Activated CD4-positive, alpha-beta memory T cell treated with anti-CD3 and anti-CD28 coated beads for 36 hours (primary cell): ENCODE measurements around the gene PAGE1. TPM values are rescaled to one million over a fixed set of nuclear protein-coding genes. Genes with fewer than 3 reads are reported as not detected.

Experiments used
- CTCF ChIA-PET: fragments of 350-600 bp; sonication (Branson Sonifier 250); formaldehyde crosslinking; loops from one replicate; lab custom pipeline; 2021; ENCODE audit warnings: antibody characterized with exemption, inconsistent platforms; lab: Charles Lee
- POLR2A ChIA-PET: fragments of 350-600 bp; sonication (Branson Sonifier 250); formaldehyde crosslinking; loops from one replicate; lab custom pipeline; 2021; ENCODE audit warnings: antibody characterized with exemption; lab: Charles Lee
- DNase-seq: peaks from one replicate; pipeline ENCODE4 v3.0.0-alpha.2; 2020
- H3K27ac Mint-ChIP-seq: one replicate; pipeline ENCODE4 v1.8.0; 2021; ENCODE audit warnings: mixed read lengths
- H3K27me3 Mint-ChIP-seq: one replicate; pipeline ENCODE4 v1.8.0; 2021; ENCODE audit warnings: mixed read lengths
- H3K36me3 Mint-ChIP-seq: one replicate; pipeline ENCODE4 v1.8.0; 2021; ENCODE audit warnings: mixed read lengths
- H3K4me1 Mint-ChIP-seq: one replicate; pipeline ENCODE4 v1.8.0; 2021; ENCODE audit warnings: low read depth, mixed read lengths
- H3K4me3 Mint-ChIP-seq: one replicate; pipeline ENCODE4 v1.8.0; 2021; ENCODE audit warnings: mild to moderate bottlenecking, mixed read lengths
- H3K9me3 Mint-ChIP-seq: one replicate; pipeline ENCODE4 v1.8.0; 2021; ENCODE audit warnings: mixed read lengths
- intact Hi-C: fragments of 100-400 bp; cut with micrococcal nuclease; formaldehyde crosslinking; loops from one replicate; pipeline ENCODE4 v1.15.1; 2023
- total RNA-seq, 2 experiments: library from RNA; stranded (reverse); gene quantifications; one replicate each; pipeline ENCODE4 v1.2.3, GENCODE V29; 2021

Gene PAGE1
- total RNA-seq, 2 experiments from 2014 or later, result not detected

DNA sequence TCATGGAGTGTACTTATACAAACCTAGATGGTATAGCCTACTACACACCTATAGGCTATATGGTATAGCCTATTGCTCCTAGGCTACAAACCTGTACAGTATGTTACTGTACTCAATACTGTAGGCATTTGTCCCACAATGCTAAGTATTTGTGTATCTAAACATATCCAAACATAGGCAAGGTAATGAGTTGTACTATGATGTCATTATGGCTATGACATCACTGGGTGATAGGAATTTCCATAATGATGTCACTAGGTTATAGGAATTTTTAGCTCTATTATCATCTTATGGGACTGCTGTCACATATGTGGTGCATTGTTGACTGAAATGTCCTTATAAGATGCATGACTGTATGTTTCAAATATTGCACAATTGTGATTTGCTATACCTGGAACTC is 5.5 kb upstream of the PAGE1 start:
- Mint-ChIP-seq H3K27me3 (no peaks in the 10 kb centered on the region), H3K27ac (no peak overlapping the region), H3K4me1 (no peaks in the 10 kb centered on the region), H3K36me3 (no peaks in the 10 kb centered on the region), H3K9me3 (no peaks in the 10 kb centered on the region), H3K4me3 (no peak overlapping the region)
- CTCF ChIA-PET, result no interaction called here
- intact Hi-C loops, result no loop called here
- POLR2A ChIA-PET, result no interaction called here
- no peak for DNase-seq

DNA sequence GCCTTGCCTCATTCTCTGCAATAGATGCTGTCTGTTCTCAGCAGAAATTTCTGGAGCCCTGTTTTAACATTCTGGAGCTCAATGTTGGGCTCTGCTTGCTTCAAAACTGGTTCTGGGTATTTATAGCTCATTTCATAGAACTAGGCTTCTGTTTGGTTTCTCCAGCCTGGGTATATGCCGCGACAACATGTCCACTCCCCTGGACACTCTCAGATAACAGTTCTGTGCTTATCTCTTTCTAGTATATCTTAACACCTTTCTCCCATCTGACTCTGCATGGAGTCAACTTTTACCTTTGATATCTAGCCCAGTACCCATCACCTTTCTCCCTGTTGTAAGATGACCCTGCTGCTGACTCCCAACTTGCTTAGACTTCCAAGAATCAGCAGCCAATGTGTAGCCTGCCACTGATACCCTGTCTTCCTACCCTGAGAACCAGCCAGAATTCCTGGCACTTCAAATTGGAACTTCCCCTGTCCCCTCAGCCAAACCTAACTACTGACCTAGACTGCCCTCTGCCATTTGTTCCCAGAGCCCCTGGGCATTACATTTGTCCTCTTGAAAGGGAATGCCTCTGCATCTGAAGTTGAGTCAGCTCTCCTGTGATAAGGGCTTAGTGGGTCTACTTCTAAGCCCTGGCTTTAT is 20.6 kb downstream of the PAGE1 start:
- no peak for DNase-seq
- Mint-ChIP-seq H3K27me3 (peaks cover 5% of the 10 kb centered on the region), H3K4me1 (no peaks in the 10 kb centered on the region), H3K27ac (no peak overlapping the region), H3K4me3 (no peak overlapping the region), H3K36me3 (no peaks in the 10 kb centered on the region), H3K9me3 (no peaks in the 10 kb centered on the region)
- ChIA-PET CTCF (no interaction called here), POLR2A (no interaction called here)
- intact Hi-C loops, result no loop called here

DNA sequence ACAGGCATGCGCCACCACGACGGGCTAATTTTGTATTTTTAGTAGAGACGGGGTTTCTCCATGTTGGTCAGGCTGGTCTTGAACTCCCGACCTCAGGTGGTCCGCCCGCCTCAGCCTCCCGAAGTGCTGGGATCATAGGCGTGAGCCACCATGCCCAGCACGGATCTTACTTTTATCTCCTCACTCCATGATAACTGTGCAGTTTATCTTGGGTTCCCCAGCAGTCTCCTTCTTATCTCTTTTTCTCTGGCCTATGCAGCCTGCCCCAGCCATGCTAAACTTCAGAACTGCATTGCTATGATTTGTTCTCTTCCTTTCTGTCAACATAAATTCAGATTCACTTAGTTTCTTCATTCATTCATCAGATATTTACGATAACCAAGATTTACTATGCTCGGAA is 22.4 kb downstream of the PAGE1 start:
- Mint-ChIP-seq H3K9me3 (no peaks in the 10 kb centered on the region), H3K36me3 (no peaks in the 10 kb centered on the region), H3K4me3 (no peak overlapping the region), H3K27me3 (peaks cover 5% of the 10 kb centered on the region), H3K4me1 (no peaks in the 10 kb centered on the region), H3K27ac (no peak overlapping the region)
- ChIA-PET POLR2A (no interaction called here), CTCF (no interaction called here)
- no peak for DNase-seq
- intact Hi-C loops, result no loop called here

DNA sequence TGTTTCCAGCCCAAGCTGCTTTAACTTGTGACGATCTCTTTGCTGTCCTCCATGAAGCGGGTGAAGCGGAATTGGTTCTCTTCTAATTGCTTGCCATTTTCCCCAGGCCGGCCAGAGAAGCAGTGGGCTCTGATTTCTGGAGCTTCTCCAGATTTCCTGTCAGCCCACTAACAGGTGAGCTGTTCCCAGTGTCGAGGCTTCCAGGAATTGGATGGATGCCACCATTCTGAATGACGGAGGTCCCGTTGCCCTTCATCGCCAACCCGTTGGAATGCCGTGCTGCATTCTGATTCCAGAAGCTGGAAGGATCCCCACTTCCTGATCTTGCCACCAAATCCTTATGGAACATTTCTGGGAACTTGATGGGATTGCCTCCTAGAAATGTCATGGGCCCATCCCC is 31.0 kb downstream of the PAGE1 start:
- no peak for DNase-seq
- Mint-ChIP-seq H3K4me3 (no peak overlapping the region), H3K4me1 (no peaks in the 10 kb centered on the region), H3K36me3 (no peaks in the 10 kb centered on the region), H3K27ac (no peak overlapping the region), H3K9me3 (no peaks in the 10 kb centered on the region), H3K27me3 (no peaks in the 10 kb centered on the region)
- intact Hi-C loops, result no loop called here
- CTCF ChIA-PET, result no interaction called here
- POLR2A ChIA-PET, result no interaction called here

- ChIA-PET POLR2A (no interaction called here), CTCF (no interaction called here)
- no peaks in the 10 kb centered on the region for H3K4me1 Mint-ChIP-seq
- no peak overlapping the region for H3K4me3 Mint-ChIP-seq
- H3K27me3 Mint-ChIP-seq, result no peaks in the 10 kb centered on the region
- H3K36me3 Mint-ChIP-seq, result no peaks in the 10 kb centered on the region
- intact Hi-C loops, result no loop called here
- no peak overlapping the region for H3K27ac Mint-ChIP-seq
- no peaks in the 10 kb centered on the region for H3K9me3 Mint-ChIP-seq
- DNase-seq, result no peak
These were observed 33.9 kb downstream of the PAGE1 start for GRCh38 chrX:49661881-49662280.

DNA sequence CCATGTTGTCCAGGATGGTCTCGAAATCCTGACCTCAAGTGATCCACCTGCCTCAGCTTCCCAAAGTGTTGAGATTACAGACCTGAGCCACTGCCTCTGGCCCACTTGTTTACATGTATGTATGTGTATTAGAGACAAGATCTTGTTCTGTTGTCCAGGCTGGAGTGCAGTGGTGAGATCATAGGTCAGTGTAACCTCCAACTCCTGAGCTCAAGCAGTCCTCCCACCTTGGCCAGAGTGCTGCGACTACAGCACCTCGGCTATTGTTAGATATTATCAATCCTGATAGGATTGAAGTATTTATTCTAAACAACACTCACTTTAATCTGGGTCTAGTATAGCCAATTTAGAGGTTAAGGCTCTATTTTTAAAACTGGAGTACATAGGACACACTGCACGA is 36.0 kb downstream of the PAGE1 start:
- intact Hi-C loops, result no loop called here
- Mint-ChIP-seq H3K4me3 (no peak overlapping the region), H3K27ac (no peak overlapping the region), H3K4me1 (no peaks in the 10 kb centered on the region), H3K9me3 (no peaks in the 10 kb centered on the region), H3K36me3 (no peaks in the 10 kb centered on the region), H3K27me3 (peaks cover 2% of the 10 kb centered on the region)
- DNase-seq, result no peak
- ChIA-PET CTCF (no interaction called here), POLR2A (no interaction called here)

GRCh38 chrX:49656533-49656932 is 39.3 kb downstream of the PAGE1 start:
- DNase-seq, result no peak
- Mint-ChIP-seq H3K27ac (no peak overlapping the region), H3K9me3 (no peaks in the 10 kb centered on the region), H3K36me3 (no peaks in the 10 kb centered on the region), H3K4me3 (no peak overlapping the region), H3K27me3 (peaks cover 2% of the 10 kb centered on the region), H3K4me1 (no peaks in the 10 kb centered on the region)
- CTCF ChIA-PET, result no interaction called here
- POLR2A ChIA-PET, result no interaction called here
- intact Hi-C loops, result no loop called here

DNA sequence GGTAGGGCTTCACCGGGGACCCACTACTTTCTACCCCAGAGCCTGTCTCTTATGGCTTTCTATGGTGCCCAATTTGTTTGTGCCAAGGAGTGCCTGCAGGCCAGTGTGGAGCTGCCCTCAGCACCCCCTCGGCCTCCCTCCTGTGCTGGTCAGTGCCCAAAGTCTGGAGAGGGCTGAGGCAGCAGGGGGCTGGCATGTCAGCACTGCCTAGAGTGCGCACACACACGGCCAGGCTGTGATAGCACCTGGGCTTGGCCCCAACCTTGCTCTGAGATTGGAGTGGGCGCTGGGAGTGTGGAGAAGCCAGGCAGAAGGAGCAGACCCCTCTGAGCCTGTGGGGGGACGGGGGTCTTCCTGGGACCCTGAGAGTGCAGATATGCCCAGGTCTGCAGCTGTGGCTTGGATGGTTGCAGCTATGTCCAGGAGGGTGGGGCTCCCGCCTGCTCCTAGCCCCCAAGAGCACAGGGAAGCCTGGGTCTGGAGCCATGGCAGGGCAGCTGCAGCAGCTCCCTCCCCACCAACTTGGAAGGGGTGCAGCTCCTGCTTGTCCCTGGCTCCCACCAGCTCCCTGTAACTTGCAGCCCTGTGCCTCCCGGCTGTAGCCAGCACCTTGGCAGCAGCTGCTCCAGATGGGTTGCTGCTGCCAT is 50.7 kb downstream of the PAGE1 start:
- ChIA-PET POLR2A (no interaction called here), CTCF (interaction anchor here (0.5 kb wide), 1 partner anchor 519 kb away, joined by 4 read pairs; no protein-coding TSS in a partner anchor)
- Mint-ChIP-seq H3K27me3 (no peaks in the 10 kb centered on the region), H3K27ac (no peak overlapping the region), H3K4me1 (no peaks in the 10 kb centered on the region), H3K4me3 (no peak overlapping the region), H3K9me3 (no peaks in the 10 kb centered on the region), H3K36me3 (no peaks in the 10 kb centered on the region)
- intact Hi-C loops, result no loop called here
- no peak for DNase-seq

Other genes starting within 250 kb of the PAGE1 start
- not detected for gene GAGE12C, start 163.8 kb downstream of the PAGE1 start, total RNA-seq
- not detected for gene GAGE12D, start 154.3 kb downstream of the PAGE1 start, total RNA-seq
- gene GAGE12E, start 144.7 kb downstream of the PAGE1 start, total RNA-seq, result not detected
- not detected for gene GAGE12F, start 135.1 kb downstream of the PAGE1 start, total RNA-seq
- not detected for gene GAGE12G, start 125.6 kb downstream of the PAGE1 start, total RNA-seq
- not detected for gene GAGE12H, start 116.0 kb downstream of the PAGE1 start, total RNA-seq
- gene GAGE2A, start 106.5 kb downstream of the PAGE1 start, total RNA-seq, result not detected
- not detected for gene GAGE1, start 97.0 kb downstream of the PAGE1 start, total RNA-seq
- gene PAGE4, start 133.3 kb upstream of the PAGE1 start, total RNA-seq, result not detected
- 1 to 10 TPM; 2.0 TPM for gene USP27X, start 183.5 kb upstream of the PAGE1 start, total RNA-seq
- 1 to 10 TPM; 2.5 to 2.9 TPM for gene CLCN5, start 226.6 kb upstream of the PAGE1 start, total RNA-seq